Islet of Langerhans (tissue), 1 donor: Measurements from ENCODE around the gene RSPH10B2.
"Not testable (repeated sequence)": the region's sequence is repeated elsewhere in the genome, so short reads cannot be mapped to it uniquely, and the experiment has no call there.

Experiments
- FAIRE-seq: peaks from one replicate; lab custom pipeline; 2011; peaks lifted over from hg19 to GRCh38; lab: Jason Lieb, UNC

The RSPH10B2 gene

GRCh38 chr7:6843654-6844053 is 89.8 kb downstream of the RSPH10B2 start:
- FAIRE-seq: not testable (repeated sequence)

DNA sequence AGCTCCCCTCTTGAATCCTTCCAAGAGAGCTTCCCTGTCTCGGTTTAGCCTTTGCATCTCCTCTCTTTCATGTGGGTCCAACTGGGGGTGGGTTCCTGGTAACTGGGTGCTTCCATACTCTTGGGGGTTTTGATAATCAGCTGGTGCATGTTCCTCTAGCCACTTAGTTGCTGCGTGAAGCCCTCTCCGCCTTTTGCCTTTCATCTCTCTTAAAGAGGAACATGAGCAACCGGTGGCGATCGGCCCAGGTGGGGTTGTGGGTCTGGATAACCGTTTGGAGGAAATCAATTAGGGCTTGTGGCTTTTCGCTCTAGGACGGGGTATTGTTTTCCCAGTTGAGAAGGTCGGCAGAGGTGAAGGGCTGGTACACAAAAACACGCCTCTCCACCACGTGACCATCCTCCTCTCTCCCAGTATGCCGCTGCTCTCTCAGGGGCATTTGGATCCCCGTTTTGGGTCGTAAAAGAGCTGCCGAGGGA is 92.1 kb downstream of the RSPH10B2 start:
- FAIRE-seq: not testable (repeated sequence)

DNA sequence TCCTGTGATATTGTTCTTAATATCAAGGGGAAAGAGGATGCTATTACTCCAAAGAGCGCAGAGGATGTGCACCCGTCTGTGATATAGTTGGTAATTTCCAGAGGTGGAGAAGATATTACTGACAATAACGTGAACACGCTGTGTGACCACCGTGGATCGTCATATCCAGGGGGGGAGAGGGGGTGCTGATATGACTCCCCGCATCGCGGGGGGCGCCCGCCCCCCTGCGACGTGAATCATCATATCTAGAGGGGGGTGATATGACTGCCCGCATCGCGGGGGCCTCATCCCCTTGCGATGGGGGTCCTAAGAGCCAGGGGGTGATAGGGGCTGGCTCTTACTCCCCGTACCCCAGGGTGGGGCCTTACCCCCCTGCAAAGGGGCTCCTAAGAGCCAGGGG is 93.8 kb downstream of the RSPH10B2 start:
- FAIRE-seq: not testable (repeated sequence)
